Stimulated activated CD8-positive, alpha-beta memory T cell treated with anti-CD3 and anti-CD28 coated beads, Interleukin-12 subunit alpha, Interleukin-12 subunit beta, amount 100 ng/mL, for 1 hour (primary cell): ENCODE results near the gene GLI1.
"Not testable (repeated sequence)": the region's sequence is repeated elsewhere in the genome, so short reads cannot be mapped to it uniquely, and the experiment has no call there.

Source experiments
- DNase-seq: peaks from one replicate; pipeline ENCODE4 v3.0.0-alpha.2; 2020; ENCODE audit warnings: low read depth

GLI1 gene

GRCh38 chr12:57498132-57498502 lies 38.5 kb downstream of the GLI1 start:
- DNase-seq = no peak

- no peak for DNase-seq
Observed at GRCh38 chr12:57498571-57498970, 39.0 kb downstream of the GLI1 start.

- DNase-seq = no peak
Observed at GRCh38 chr12:57500213-57500612, 40.6 kb downstream of the GLI1 start.

- DNase-seq = not testable (repeated sequence)
Observed at GRCh38 chr12:57502311-57502969, 42.9 kb downstream of the GLI1 start.

- DNase-seq = not testable (repeated sequence)
Observed at GRCh38 chr12:57506541-57506940, 47.0 kb downstream of the GLI1 start.

GRCh38 chr12:57507796-57508195 lies 48.2 kb downstream of the GLI1 start:
- not testable (repeated sequence) for DNase-seq

GRCh38 chr12:57511161-57511560 lies 51.6 kb downstream of the GLI1 start:
- no peak for DNase-seq

GRCh38 chr12:57511588-57512325 lies 52.2 kb downstream of the GLI1 start:
- DNase-seq = no peak

GRCh38 chr12:57512665-57513064 lies 53.1 kb downstream of the GLI1 start:
- DNase-seq = no peak

GRCh38 chr12:57513266-57513665 lies 53.7 kb downstream of the GLI1 start:
- DNase-seq = no peak

- not testable (repeated sequence) for DNase-seq
Observed at GRCh38 chr12:57513677-57514076, 54.1 kb downstream of the GLI1 start.

- DNase-seq = not testable (repeated sequence)
Observed at GRCh38 chr12:57514246-57514645, 54.7 kb downstream of the GLI1 start.

GRCh38 chr12:57514720-57515407 lies 55.3 kb downstream of the GLI1 start:
- DNase-seq = no peak

- DNase-seq = no peak
Observed at GRCh38 chr12:57515408-57515933, 55.9 kb downstream of the GLI1 start.

- DNase-seq = no peak
Observed at GRCh38 chr12:57515934-57516541, 56.5 kb downstream of the GLI1 start.

- DNase-seq = no peak
Observed at GRCh38 chr12:57516617-57517153, 57.1 kb downstream of the GLI1 start.

GRCh38 chr12:57517187-57517586 lies 57.6 kb downstream of the GLI1 start:
- DNase-seq = no peak

- DNase-seq = not testable (repeated sequence)
Observed at GRCh38 chr12:57517718-57518117, 58.1 kb downstream of the GLI1 start.

- DNase-seq = no peak
Observed at GRCh38 chr12:57518176-57518919, 58.8 kb downstream of the GLI1 start.

- no peak for DNase-seq
Observed at GRCh38 chr12:57518920-57519795, 59.6 kb downstream of the GLI1 start.

GRCh38 chr12:57519796-57520052 lies 60.1 kb downstream of the GLI1 start:
- DNase-seq = no peak
